Activated T-helper 17 cell treated with anti-CD3 and anti-CD28 coated beads, Interleukin-2, amount 50 U/mL, for 72 hours (primary cell): ENCODE results near the gene APPL2. TPM values are rescaled to one million over a fixed set of nuclear protein-coding genes. Genes with fewer than 3 reads are reported as not detected.

Experiments
- total RNA-seq, 2 donors: library from RNA; stranded (reverse); gene quantifications; one replicate each; pipeline ENCODE4 v1.2.3, GENCODE V29; 2022

APPL2 gene
- total RNA-seq, 2 donors from 2014 or later, result 16.7 to 23.5 TPM

Other genes with a start within 250 kb of the APPL2 start
- 10 to 100 TPM; 20.4 to 31.8 TPM for gene NOPCHAP1, start 249.9 kb downstream of the APPL2 start, total RNA-seq
- 1 to 10 TPM in 1 of 2 donors, under 1 TPM in 1; 0.35 to 2.8 TPM for gene ALDH1L2, start 151.7 kb downstream of the APPL2 start, total RNA-seq
- gene WASHC4, start 128.4 kb downstream of the APPL2 start, total RNA-seq, result 10 to 100 TPM; 41.0 to 47.7 TPM
- 100 to 1,000 TPM in 1 of 2 donors, 10 to 100 TPM in 1; 42.0 to 102 TPM for gene C12orf75, start 94.5 kb upstream of the APPL2 start, total RNA-seq